Activated effector memory CD4-positive, alpha-beta T cell treated with anti-CD3 and anti-CD28 coated beads, Interleukin-2, amount 50 U/mL, for 16 hours (primary cell): Measurements from ENCODE around the gene PLCD3.
A peak's percentile ranks its signal among the peaks of the same experiment; 100 is the strongest.

Experiments
- DNase-seq: peaks from one replicate; pipeline ENCODE4 v3.0.0-alpha.2; 2020

The PLCD3 gene

GRCh38 chr17:45132320-45132571, at the start of gene PLCD3:
TSS of gene PLCD3 (minus strand) at chr17:45132515. CDS start at chr17:45132410, 105 bp downstream.
- DNase-seq: no peak

- DNase-seq: no peak
Measured at GRCh38 chr17:45177563-45177962, 45.2 kb upstream of the PLCD3 start.

GRCh38 chr17:45175759-45176115, 43.4 kb upstream of the PLCD3 start:
- no peak for DNase-seq

- peak; percentile 78 for DNase-seq
Measured at GRCh38 chr17:45172541-45173286, 40.4 kb upstream of the PLCD3 start.

GRCh38 chr17:45172232-45172540, 39.9 kb upstream of the PLCD3 start:
- no peak for DNase-seq

- no peak for DNase-seq
Measured at GRCh38 chr17:45171338-45172231, 39.3 kb upstream of the PLCD3 start.

- DNase-seq: no peak
Measured at GRCh38 chr17:45170931-45171337, 38.6 kb upstream of the PLCD3 start.

GRCh38 chr17:45170280-45170930, 38.1 kb upstream of the PLCD3 start:
- no peak for DNase-seq

GRCh38 chr17:45168991-45169752, 36.9 kb upstream of the PLCD3 start:
- no peak for DNase-seq

- DNase-seq: no peak
Measured at GRCh38 chr17:45164734-45165269, 32.5 kb upstream of the PLCD3 start.

- no peak for DNase-seq
Measured at GRCh38 chr17:45162025-45162687, 29.8 kb upstream of the PLCD3 start.

GRCh38 chr17:45161288-45162024, 29.1 kb upstream of the PLCD3 start, which contains the start of gene HEXIM2:
TSS of gene HEXIM2 (plus strand) at chr17:45161875. CDS start at chr17:45162794, 919 bp downstream.
- peak; percentile 99 for DNase-seq

GRCh38 chr17:45160447-45161287, 28.4 kb upstream of the PLCD3 start:
- peak; percentile 89 for DNase-seq

- DNase-seq: no peak
Measured at GRCh38 chr17:45156242-45156641, 23.9 kb upstream of the PLCD3 start.

GRCh38 chr17:45155483-45155882, 23.2 kb upstream of the PLCD3 start:
- no peak for DNase-seq

GRCh38 chr17:45155029-45155428, 22.7 kb upstream of the PLCD3 start:
- DNase-seq: no peak

- DNase-seq: no peak
Measured at GRCh38 chr17:45150911-45151809, 18.8 kb upstream of the PLCD3 start.

- DNase-seq: peak; percentile 79
Measured at GRCh38 chr17:45149669-45150664, 17.7 kb upstream of the PLCD3 start.
